GM23338 (cell line): ENCODE data around the gene ENTPD6. TPM values are rescaled to one million over a fixed set of nuclear protein-coding genes. Genes with fewer than 3 reads are reported as not detected.
A peak's percentile ranks its signal among the peaks of the same experiment; 100 is the strongest.

Experiments
- ATAC-seq: fragments of 200-7000 bp; cut with Tn5 transposase; 3 replicates; pipeline ENCODE4 v1.9.1; 2020
- DNase-seq: peaks from one replicate; pipeline ENCODE4 v3.0.0-alpha.2; 2015; ENCODE audit warnings: low spot score
- H2AFZ ChIP-seq: fragments of 200-600 bp; sonication (generic); 2 replicates; pipeline ENCODE4 v1.8.0; 2016; ENCODE audit warnings: antibody characterized with exemption, mild to moderate bottlenecking, moderate library complexity
- H3F3A ChIP-seq: fragments of 200-600 bp; sonication (generic); replicated peaks from 2 replicates; pipeline ENCODE4 v1.8.0; 2017; ENCODE audit warnings: antibody characterized with exemption, mixed run types, low read depth
- H3K27ac ChIP-seq: fragments of 200-600 bp; sonication (generic); 2 replicates; pipeline ENCODE4 v1.6.1; 2016; ENCODE audit warnings: low read depth
- H3K27me3 ChIP-seq: fragments of 200-600 bp; sonication (generic); 2 replicates; pipeline ENCODE4 v1.8.0; 2016; ENCODE audit warnings: mild to moderate bottlenecking, mixed run types, moderate library complexity; ENCODE audit not compliant: insufficient read depth
- H3K36me3 ChIP-seq: fragments of 200-600 bp; sonication (generic); 2 replicates; pipeline ENCODE4 v1.8.0; 2016; ENCODE audit warnings: mild to moderate bottlenecking; ENCODE audit not compliant: insufficient read depth
- H3K4me1 ChIP-seq: fragments of 200-600 bp; sonication (generic); 2 replicates; pipeline ENCODE4 v1.8.0; 2016; ENCODE audit warnings: mild to moderate bottlenecking, moderate library complexity; ENCODE audit not compliant: insufficient read depth
- H3K4me2 ChIP-seq: fragments of 200-600 bp; sonication (generic); 2 replicates; pipeline ENCODE4 v1.7.1; 2017; ENCODE audit warnings: mixed run types
- H3K4me3 ChIP-seq: fragments of 200-600 bp; sonication (generic); 2 replicates; pipeline ENCODE4 v1.6.1; 2016; ENCODE audit warnings: mixed run types
- H3K79me2 ChIP-seq: fragments of 200-600 bp; sonication (generic); replicated peaks from 2 replicates; pipeline ENCODE4 v1.8.0; 2017; ENCODE audit warnings: mild to moderate bottlenecking; ENCODE audit not compliant: insufficient read depth
- H3K9me2 ChIP-seq: fragments of 200-600 bp; sonication (generic); 2 replicates; pipeline ENCODE4 v1.8.0; 2017; ENCODE audit not compliant: insufficient read depth
- H4K20me1 ChIP-seq: fragments of 200-600 bp; sonication (generic); replicated peaks from 2 replicates; pipeline ENCODE4 v1.8.0; 2017; ENCODE audit warnings: mild to moderate bottlenecking; ENCODE audit not compliant: insufficient read depth
- H3K27ac Mint-ChIP-seq: 2 replicates; pipeline ENCODE4 v1.8.0; 2020; ENCODE audit warnings: inconsistent platforms, mild to moderate bottlenecking, moderate library complexity, mixed read lengths
- H3K27me3 Mint-ChIP-seq: 3 replicates; pipeline ENCODE4 v1.8.0; 2022; ENCODE audit warnings: low read depth, mild to moderate bottlenecking, moderate library complexity, mixed read lengths, inconsistent platforms; ENCODE audit not compliant: insufficient read depth, poor library complexity
- H3K36me3 Mint-ChIP-seq: 3 replicates; pipeline ENCODE4 v1.8.0; 2021; ENCODE audit warnings: low read depth, mild to moderate bottlenecking, inconsistent platforms, moderate library complexity, mixed read lengths
- H3K4me1 Mint-ChIP-seq: 3 replicates; pipeline ENCODE4 v1.8.0; 2020; ENCODE audit warnings: mild to moderate bottlenecking, inconsistent platforms, mixed read lengths
- H3K4me3 Mint-ChIP-seq: 3 replicates; pipeline ENCODE4 v1.8.0; 2021; ENCODE audit warnings: moderate library complexity, mild to moderate bottlenecking, inconsistent platforms, mixed read lengths
- H3K9me3 Mint-ChIP-seq: 3 replicates; pipeline ENCODE4 v1.8.0; 2020; ENCODE audit warnings: moderate library complexity, mild to moderate bottlenecking, inconsistent platforms, mixed read lengths
- CREB1 ChIP-seq: fragments of 250-450 bp; sonication (Bioruptor Pico); IDR thresholded peaks from 2 replicates; pipeline ENCODE4 v1.5.0; 2020; ENCODE audit warnings: low read depth, mild to moderate bottlenecking, moderate library complexity
- EZH2 ChIP-seq: fragments of 200-600 bp; sonication (generic); IDR thresholded peaks from one replicate; pipeline ENCODE4 v1.8.0; 2017; ENCODE audit warnings: antibody characterized with exemption, mild to moderate bottlenecking, low read depth; ENCODE audit not compliant: unreplicated experiment
- EZH2phosphoT487 ChIP-seq: fragments of 200-600 bp; sonication (generic); IDR thresholded peaks from one replicate; pipeline ENCODE4 v1.8.1; 2018; ENCODE audit warnings: antibody characterized with exemption; ENCODE audit not compliant: unreplicated experiment
- JUNB ChIP-seq: IDR thresholded peaks from one replicate; pipeline ENCODE4 v1.6.1; 2016; ENCODE audit warnings: antibody characterized with exemption; ENCODE audit not compliant: unreplicated experiment
- NANOG ChIP-seq: IDR thresholded peaks from 2 replicates; pipeline ENCODE4 v1.6.1; 2016; ENCODE audit warnings: antibody characterized with exemption, borderline replicate concordance
- POLR2AphosphoS5 ChIP-seq: IDR thresholded peaks from 2 replicates; pipeline ENCODE4 v1.6.1; 2016; ENCODE audit warnings: antibody characterized with exemption, low read depth
- STAT1 ChIP-seq: IDR thresholded peaks from one replicate; pipeline ENCODE4 v1.6.1; 2016; ENCODE audit warnings: antibody characterized with exemption; ENCODE audit not compliant: unreplicated experiment
- ZNF114 ChIP-seq: fragments of 250-450 bp; sonication (Bioruptor Pico); IDR thresholded peaks from 2 replicates; pipeline ENCODE4 v1.5.0; 2020; ENCODE audit warnings: mild to moderate bottlenecking, moderate library complexity
- ZNF331 ChIP-seq: fragments of 250-450 bp; sonication (Bioruptor Pico); IDR thresholded peaks from 2 replicates; pipeline ENCODE4 v1.5.0; 2020; ENCODE audit warnings: low read depth, mild to moderate bottlenecking, moderate library complexity
- polyA plus RNA-seq: library from polyadenylated mRNA; unstranded; fragments of >200 nt; fragmentation: Nextera tagmentation; extraction: Ambion mirVana; gene quantifications from 2 replicates; pipeline ENCODE4 v1.2.1, GENCODE V29; 2016
- total RNA-seq: library from RNA; depleted of rRNA; stranded (reverse); fragments of >200 nt; shearing (Covaris generic); gene quantifications from 2 replicates; pipeline ENCODE4 v1.2.3, GENCODE V29; 2014
- TF ChIP-seq, protein P1 (sequence below), 2 experiments: fragments of 200-600 bp in 1 of 2; sonication (generic) in 1 of 2; conservative IDR thresholded peaks; 2 replicates each; pipeline versions ENCODE4 v1.5.1 to v1.6.1; 2016 to 2017; ENCODE audit warnings: antibody characterized with exemption in 2 of 2, low read depth in 2 of 2, mild to moderate bottlenecking in 2 of 2, moderate library complexity in 1 of 2
- TF ChIP-seq, protein P2 (sequence below): IDR thresholded peaks from 2 replicates; pipeline ENCODE4 v1.6.1; 2016; ENCODE audit warnings: antibody characterized with exemption
- TF ChIP-seq, protein P3 (sequence below): fragments of 250-450 bp; sonication (Bioruptor Pico); IDR thresholded peaks from 2 replicates; pipeline ENCODE4 v1.5.0; 2020; ENCODE audit warnings: mild to moderate bottlenecking, moderate library complexity
- TF ChIP-seq, protein P4 (sequence below): IDR thresholded peaks from one replicate; pipeline ENCODE4 v1.6.1; 2018; ENCODE audit warnings: antibody characterized with exemption; ENCODE audit not compliant: unreplicated experiment

Gene ENTPD6
- total and polyA plus RNA-seq, 2 experiments from 2014 or later: 19.3 to 45.9 TPM

DNA sequence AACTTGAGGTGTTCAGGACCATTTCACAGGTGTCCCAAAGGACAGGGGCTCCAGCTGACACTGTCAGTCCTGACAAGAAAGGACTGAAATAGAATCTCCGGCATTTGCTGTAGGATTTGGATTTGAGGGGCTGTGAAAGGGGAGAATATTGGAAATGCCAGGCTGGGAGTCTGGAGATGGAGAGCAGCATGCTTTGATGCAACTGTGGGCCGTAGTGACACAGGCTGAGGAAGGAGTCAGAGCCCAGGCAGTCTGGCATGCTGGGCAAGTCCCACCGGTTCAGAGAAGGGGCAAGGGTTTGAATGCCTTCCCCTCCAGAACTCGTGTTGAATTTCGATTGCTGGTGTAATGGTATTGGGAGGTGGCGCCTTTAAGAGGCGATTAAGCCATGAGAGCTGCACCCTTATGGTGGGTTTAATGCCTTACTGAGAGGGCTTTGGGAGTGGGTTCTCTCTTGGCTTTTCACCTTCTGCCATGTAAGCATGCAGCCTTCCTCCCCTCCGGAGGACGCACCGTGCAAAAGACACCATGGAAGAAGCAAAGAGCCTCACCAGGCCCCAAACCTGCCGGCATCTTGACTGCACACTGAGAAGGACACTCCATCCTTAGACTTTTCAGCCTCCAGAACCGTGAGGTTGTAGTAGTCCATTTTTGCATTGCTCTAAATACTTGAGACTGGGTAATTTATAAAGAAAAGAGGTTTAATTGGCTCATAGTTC is 43.0 kb downstream of the ENTPD6 start:
- no peaks in the 10 kb centered on the region for H3K36me3 Mint-ChIP-seq
- H3K27me3 Mint-ChIP-seq: peaks cover 11% of the 10 kb centered on the region
- Histone ChIP-seq H3K4me2 (no peak overlapping the region), H3K36me3 (no peaks in the 10 kb centered on the region), H3K4me1 (0 out of 2 replicates have a peak, but pooled peaks cover 6% of the 10 kb centered on the region), H4K20me1 (no peaks in the 10 kb centered on the region), H3K27ac (no peak overlapping the region), H3K79me2 (no peaks in the 10 kb centered on the region), H3K9me2 (no peaks in the 10 kb centered on the region), H2AFZ (0 out of 2 replicates have a peak overlapping the region, but pooled peaks have one; percentile 38), H3K4me3 (no peak overlapping the region), H3K27me3 (no peaks in the 10 kb centered on the region), H3F3A (no peaks in the 10 kb centered on the region)
- H3K4me1 Mint-ChIP-seq: peaks cover 15% of the 10 kb centered on the region
- no peak overlapping the region for H3K27ac Mint-ChIP-seq
- H3K4me3 Mint-ChIP-seq: no peak overlapping the region
- TF ChIP-seq ZNF114 (CRISPR knock-in tag): no peak
- no peak for TF ChIP-seq POLR2AphosphoS5
- TF ChIP-seq CREB1 (CRISPR knock-in tag): no peak
- no peak for TF ChIP-seq EZH2phosphoT487
- no peak for TF ChIP-seq ZNF331 (CRISPR knock-in tag)
- TF ChIP-seq STAT1: no peak
- TF ChIP-seq, protein P1, sequence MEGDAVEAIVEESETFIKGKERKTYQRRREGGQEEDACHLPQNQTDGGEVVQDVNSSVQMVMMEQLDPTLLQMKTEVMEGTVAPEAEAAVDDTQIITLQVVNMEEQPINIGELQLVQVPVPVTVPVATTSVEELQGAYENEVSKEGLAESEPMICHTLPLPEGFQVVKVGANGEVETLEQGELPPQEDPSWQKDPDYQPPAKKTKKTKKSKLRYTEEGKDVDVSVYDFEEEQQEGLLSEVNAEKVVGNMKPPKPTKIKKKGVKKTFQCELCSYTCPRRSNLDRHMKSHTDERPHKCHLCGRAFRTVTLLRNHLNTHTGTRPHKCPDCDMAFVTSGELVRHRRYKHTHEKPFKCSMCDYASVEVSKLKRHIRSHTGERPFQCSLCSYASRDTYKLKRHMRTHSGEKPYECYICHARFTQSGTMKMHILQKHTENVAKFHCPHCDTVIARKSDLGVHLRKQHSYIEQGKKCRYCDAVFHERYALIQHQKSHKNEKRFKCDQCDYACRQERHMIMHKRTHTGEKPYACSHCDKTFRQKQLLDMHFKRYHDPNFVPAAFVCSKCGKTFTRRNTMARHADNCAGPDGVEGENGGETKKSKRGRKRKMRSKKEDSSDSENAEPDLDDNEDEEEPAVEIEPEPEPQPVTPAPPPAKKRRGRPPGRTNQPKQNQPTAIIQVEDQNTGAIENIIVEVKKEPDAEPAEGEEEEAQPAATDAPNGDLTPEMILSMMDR (conservative IDR thresholded peaks at IDR 0.05; ENCODE audit: low read depth in 2 of 2): no peak
- TF ChIP-seq, protein P2, sequence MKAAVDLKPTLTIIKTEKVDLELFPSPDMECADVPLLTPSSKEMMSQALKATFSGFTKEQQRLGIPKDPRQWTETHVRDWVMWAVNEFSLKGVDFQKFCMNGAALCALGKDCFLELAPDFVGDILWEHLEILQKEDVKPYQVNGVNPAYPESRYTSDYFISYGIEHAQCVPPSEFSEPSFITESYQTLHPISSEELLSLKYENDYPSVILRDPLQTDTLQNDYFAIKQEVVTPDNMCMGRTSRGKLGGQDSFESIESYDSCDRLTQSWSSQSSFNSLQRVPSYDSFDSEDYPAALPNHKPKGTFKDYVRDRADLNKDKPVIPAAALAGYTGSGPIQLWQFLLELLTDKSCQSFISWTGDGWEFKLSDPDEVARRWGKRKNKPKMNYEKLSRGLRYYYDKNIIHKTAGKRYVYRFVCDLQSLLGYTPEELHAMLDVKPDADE: no peak
- no peak for TF ChIP-seq NANOG
- TF ChIP-seq JUNB: no peak
- TF ChIP-seq, protein P3, sequence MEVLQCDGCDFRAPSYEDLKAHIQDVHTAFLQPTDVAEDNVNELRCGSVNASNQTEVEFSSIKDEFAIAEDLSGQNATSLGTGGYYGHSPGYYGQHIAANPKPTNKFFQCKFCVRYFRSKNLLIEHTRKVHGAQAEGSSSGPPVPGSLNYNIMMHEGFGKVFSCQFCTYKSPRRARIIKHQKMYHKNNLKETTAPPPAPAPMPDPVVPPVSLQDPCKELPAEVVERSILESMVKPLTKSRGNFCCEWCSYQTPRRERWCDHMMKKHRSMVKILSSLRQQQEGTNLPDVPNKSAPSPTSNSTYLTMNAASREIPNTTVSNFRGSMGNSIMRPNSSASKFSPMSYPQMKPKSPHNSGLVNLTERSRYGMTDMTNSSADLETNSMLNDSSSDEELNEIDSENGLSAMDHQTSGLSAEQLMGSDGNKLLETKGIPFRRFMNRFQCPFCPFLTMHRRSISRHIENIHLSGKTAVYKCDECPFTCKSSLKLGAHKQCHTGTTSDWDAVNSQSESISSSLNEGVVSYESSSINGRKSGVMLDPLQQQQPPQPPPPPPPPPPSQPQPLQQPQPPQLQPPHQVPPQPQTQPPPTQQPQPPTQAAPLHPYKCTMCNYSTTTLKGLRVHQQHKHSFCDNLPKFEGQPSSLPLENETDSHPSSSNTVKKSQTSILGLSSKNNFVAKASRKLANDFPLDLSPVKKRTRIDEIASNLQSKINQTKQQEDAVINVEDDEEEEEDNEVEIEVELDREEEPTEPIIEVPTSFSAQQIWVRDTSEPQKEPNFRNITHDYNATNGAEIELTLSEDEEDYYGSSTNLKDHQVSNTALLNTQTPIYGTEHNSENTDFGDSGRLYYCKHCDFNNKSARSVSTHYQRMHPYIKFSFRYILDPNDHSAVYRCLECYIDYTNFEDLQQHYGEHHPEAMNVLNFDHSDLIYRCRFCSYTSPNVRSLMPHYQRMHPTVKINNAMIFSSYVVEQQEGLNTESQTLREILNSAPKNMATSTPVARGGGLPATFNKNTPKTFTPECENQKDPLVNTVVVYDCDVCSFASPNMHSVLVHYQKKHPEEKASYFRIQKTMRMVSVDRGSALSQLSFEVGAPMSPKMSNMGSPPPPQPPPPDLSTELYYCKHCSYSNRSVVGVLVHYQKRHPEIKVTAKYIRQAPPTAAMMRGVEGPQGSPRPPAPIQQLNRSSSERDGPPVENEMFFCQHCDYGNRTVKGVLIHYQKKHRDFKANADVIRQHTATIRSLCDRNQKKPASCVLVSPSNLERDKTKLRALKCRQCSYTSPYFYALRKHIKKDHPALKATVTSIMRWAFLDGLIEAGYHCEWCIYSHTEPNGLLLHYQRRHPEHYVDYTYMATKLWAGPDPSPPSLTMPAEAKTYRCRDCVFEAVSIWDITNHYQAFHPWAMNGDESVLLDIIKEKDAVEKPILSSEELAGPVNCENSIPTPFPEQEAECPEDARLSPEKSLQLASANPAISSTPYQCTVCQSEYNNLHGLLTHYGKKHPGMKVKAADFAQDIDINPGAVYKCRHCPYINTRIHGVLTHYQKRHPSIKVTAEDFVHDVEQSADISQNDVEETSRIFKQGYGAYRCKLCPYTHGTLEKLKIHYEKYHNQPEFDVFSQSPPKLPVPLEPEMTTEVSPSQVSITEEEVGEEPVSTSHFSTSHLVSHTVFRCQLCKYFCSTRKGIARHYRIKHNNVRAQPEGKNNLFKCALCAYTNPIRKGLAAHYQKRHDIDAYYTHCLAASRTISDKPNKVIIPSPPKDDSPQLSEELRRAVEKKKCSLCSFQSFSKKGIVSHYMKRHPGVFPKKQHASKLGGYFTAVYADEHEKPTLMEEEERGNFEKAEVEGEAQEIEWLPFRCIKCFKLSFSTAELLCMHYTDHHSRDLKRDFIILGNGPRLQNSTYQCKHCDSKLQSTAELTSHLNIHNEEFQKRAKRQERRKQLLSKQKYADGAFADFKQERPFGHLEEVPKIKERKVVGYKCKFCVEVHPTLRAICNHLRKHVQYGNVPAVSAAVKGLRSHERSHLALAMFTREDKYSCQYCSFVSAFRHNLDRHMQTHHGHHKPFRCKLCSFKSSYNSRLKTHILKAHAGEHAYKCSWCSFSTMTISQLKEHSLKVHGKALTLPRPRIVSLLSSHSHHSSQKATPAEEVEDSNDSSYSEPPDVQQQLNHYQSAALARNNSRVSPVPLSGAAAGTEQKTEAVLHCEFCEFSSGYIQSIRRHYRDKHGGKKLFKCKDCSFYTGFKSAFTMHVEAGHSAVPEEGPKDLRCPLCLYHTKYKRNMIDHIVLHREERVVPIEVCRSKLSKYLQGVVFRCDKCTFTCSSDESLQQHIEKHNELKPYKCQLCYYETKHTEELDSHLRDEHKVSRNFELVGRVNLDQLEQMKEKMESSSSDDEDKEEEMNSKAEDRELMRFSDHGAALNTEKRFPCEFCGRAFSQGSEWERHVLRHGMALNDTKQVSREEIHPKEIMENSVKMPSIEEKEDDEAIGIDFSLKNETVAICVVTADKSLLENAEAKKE (CRISPR knock-in tag): no peak
- TF ChIP-seq EZH2: no peak
- TF ChIP-seq, protein P4, sequence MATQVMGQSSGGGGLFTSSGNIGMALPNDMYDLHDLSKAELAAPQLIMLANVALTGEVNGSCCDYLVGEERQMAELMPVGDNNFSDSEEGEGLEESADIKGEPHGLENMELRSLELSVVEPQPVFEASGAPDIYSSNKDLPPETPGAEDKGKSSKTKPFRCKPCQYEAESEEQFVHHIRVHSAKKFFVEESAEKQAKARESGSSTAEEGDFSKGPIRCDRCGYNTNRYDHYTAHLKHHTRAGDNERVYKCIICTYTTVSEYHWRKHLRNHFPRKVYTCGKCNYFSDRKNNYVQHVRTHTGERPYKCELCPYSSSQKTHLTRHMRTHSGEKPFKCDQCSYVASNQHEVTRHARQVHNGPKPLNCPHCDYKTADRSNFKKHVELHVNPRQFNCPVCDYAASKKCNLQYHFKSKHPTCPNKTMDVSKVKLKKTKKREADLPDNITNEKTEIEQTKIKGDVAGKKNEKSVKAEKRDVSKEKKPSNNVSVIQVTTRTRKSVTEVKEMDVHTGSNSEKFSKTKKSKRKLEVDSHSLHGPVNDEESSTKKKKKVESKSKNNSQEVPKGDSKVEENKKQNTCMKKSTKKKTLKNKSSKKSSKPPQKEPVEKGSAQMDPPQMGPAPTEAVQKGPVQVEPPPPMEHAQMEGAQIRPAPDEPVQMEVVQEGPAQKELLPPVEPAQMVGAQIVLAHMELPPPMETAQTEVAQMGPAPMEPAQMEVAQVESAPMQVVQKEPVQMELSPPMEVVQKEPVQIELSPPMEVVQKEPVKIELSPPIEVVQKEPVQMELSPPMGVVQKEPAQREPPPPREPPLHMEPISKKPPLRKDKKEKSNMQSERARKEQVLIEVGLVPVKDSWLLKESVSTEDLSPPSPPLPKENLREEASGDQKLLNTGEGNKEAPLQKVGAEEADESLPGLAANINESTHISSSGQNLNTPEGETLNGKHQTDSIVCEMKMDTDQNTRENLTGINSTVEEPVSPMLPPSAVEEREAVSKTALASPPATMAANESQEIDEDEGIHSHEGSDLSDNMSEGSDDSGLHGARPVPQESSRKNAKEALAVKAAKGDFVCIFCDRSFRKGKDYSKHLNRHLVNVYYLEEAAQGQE: no peak
- no peaks in the 10 kb centered on the region for H3K9me3 Mint-ChIP-seq
- ATAC-seq: no peak
- DNase-seq: no peak
